Neural progenitor cell (in vitro differentiated cells): ENCODE results near the gene FOXK1.

Source experiments
- EZH2phosphoT487 ChIP-seq: fragments of 200-600 bp; sonication (generic); IDR thresholded peaks from 2 replicates; pipeline ENCODE4 v1.6.1; 2017; ENCODE audit warnings: antibody characterized with exemption
- TF ChIP-seq, protein P1 (sequence below): fragments of 200-600 bp; sonication (generic); IDR thresholded peaks from 2 replicates; pipeline ENCODE4 v1.5.1; 2017; ENCODE audit warnings: antibody characterized with exemption, mild to moderate bottlenecking

GRCh38 chr7:4725850-4726450 lies 43.9 kb downstream of the FOXK1 start:
- TF ChIP-seq, protein P1, sequence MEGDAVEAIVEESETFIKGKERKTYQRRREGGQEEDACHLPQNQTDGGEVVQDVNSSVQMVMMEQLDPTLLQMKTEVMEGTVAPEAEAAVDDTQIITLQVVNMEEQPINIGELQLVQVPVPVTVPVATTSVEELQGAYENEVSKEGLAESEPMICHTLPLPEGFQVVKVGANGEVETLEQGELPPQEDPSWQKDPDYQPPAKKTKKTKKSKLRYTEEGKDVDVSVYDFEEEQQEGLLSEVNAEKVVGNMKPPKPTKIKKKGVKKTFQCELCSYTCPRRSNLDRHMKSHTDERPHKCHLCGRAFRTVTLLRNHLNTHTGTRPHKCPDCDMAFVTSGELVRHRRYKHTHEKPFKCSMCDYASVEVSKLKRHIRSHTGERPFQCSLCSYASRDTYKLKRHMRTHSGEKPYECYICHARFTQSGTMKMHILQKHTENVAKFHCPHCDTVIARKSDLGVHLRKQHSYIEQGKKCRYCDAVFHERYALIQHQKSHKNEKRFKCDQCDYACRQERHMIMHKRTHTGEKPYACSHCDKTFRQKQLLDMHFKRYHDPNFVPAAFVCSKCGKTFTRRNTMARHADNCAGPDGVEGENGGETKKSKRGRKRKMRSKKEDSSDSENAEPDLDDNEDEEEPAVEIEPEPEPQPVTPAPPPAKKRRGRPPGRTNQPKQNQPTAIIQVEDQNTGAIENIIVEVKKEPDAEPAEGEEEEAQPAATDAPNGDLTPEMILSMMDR = no peak
- no peak for TF ChIP-seq EZH2phosphoT487
